DMS53 (cell line): ENCODE measurements around the gene C6orf132.
"Not testable (repeated sequence)": the region's sequence is repeated elsewhere in the genome, so short reads cannot be mapped to it uniquely, and the experiment has no call there.

Experiments
- DNase-seq: peaks from one replicate; lab custom pipeline; 2025; lab: John Stamatoyannopoulos, UW

The C6orf132 gene

DNA sequence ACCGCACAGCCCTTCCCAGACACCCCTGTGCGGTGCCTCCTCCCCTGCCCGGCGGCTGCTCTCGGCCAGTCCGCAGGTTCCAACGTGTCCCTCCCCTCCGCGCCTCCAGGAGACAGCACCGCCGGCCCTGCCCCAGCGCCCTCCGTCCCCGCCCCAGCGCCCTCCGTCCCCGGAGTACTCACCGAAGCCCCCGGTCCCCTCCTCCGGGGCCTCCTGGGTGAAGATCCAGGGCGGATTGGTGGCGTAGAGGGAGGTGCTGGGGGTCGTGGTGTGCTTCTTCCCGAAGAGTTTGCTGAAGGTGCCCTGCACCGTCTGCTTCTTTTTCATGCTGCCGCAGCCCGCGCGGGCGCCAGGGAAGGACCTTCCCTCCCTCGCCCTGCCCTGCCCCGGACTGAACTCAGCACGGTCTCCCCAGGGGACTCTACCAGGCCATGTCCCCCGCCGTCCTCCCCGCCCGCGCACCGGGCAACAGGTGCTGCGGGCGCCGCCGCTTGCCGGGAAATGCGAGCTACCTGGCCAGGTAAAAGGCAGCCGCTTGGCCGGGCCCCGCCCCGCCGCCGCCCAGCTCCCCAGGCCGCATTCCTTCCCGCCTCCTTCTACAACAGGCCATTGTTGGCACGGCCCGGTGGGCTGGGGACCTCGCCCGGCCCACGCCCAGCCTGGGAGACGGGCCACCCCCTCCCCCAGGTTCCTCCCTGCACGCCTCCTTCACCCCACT, at the start of gene C6orf132:
Gene C6orf132, minus strand, starts transcription at position 503 of the 718 bp plus-strand sequence. Its CDS starts 176 bp downstream, at position 327.
- DNase-seq: peak; percentile 80

DNA sequence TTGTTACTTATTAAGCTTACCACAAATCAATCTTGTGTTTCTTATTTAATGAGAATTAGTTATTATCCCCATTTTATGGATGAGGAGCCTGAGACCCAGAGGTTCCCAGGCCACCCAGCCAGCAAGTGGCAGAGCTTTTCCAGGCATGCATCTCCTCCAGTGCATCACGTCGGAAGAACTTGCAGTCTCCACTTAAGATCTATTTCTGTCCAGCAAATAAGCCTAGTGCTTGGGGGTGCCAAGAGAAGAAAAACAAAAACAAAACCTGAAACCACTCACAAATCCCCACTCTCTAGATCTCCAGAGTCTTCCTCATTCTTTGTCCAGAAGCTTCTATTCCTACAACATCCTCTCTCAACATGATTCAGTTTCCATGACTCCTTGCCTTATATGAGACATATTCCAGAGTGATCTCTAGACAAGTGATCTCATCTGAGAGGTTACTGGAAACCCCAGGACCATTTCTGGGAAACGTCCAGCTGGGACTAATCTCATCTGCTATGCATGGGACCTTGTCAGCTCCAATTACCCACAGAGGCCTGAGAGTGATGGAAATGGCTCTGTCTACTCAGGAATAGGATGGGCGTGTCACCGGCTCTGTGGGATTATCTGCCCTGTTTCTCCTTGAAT, 48.2 kb upstream of the C6orf132 start:
- no peak for DNase-seq

- no peak for DNase-seq
Measured at GRCh38 chr6:42188406-42188805, 46.0 kb upstream of the C6orf132 start.

DNA sequence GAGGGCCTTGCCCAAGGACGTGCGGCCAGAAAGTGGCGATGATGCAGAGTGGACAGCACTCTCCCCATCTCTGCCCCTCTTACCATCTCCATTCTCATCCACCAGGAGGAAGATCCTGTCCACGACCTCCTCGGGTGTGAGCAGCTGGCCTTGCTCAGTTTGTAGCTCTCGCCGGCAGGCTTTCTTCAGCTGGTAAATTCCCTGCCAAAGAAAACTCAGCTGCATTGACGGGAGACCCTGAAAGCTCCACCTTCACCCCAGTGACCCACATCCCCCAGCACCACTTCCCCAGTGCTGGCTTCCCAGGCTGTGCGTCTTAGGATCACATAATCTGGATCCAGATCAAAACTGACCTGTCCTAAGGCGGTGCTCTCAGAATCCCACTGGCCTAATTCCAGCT, 43.2 kb upstream of the C6orf132 start:
- DNase-seq: no peak

- no peak for DNase-seq
Measured at GRCh38 chr6:42184475-42184874, 42.1 kb upstream of the C6orf132 start.

GRCh38 chr6:42182101-42182500, 39.7 kb upstream of the C6orf132 start:
- no peak for DNase-seq

GRCh38 chr6:42179945-42180313, 37.5 kb upstream of the C6orf132 start:
- DNase-seq: no peak

DNA sequence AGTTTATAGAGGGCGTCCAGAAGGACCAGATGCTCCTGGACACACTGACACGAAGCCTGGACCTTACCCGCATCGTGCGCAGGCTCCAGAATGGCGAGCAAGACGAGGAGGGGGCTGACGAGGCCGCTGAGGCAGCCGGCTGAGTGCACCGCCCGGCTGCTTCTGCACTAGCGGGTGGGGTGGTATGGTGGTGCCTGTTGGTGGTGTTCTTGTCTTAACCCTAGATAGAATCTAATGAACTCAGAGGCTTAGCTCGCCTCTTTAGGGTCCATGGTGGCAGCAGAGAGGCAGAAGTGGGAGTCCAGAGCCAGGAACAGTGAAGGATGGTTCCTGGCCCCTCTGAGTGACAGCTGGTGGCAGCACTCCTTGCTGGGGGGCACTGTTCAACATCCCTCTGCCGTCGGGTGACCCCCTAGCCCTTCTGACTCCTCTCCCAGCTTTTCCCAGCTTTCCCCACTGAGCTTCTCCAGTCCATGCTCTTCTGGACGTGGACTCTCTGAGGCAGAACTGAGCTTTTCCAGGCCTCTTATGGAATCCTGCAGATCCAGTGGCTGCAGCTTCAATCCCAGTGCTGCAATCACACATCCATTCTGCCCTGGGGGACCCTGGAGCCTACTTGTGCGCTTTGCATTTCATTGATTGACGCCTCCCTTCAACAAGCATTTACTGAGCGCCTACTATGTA, 37.0 kb upstream of the C6orf132 start:
- DNase-seq: no peak

GRCh38 chr6:42177514-42178364, 35.3 kb upstream of the C6orf132 start:
- no peak for DNase-seq

DNA sequence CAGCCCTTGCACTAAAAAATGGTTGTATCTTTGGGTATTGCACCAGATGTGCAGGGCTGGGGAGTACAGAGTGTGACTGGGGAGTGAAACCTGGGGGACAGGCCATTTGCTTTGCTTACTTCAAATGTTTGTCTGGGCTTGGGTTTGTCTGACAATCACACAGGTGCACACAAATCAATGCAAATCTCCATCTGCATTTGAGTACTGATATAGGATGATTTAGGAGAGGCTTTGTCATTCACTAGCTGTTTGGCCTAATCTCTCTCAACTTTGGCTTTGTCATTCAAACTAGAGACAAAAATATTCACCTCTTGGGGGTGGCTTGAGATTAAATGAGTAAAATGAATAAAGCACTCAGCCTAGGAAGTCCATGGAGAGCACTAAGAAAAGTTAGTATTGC, 34.6 kb upstream of the C6orf132 start:
- DNase-seq: no peak

DNA sequence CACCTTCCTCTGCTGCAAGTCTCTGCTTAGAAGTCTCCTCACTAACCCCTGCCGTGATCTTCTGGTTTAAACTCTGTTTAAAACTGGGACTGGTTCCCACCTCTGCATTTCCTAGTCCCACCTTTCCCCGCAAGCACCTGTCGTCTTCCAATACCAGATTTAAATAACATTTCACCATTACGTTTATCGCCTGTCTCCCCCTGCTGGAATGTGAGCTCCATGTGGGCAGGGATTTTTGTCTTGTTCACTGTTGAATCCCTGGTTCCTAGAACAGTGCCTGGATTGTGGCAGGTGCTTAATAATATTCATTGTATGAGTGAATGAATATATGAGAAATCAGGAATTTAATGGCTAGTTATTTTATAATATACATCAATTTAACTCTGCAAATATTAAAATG, 33.4 kb upstream of the C6orf132 start:
- DNase-seq: no peak

DNA sequence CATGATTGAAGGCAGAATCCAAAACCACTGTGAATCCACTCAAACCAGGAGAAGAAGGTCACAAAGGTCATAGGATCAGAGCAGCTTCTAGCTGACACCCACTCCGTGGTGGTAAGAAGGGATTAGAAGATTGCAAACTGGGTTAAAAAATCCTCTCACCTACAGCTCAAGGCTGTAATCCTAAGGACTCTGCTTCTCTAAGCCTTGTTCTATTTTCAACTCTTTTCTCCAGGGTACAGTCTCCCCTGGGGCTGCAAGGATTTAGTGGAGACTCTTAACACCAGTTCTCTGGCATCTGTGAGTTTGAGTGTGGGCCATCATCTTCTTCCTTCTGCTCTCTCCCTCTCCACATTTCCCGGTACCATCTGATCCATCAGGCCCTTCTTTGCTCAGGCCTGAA, 30.7 kb upstream of the C6orf132 start, which contains the start of gene GUCA1A:
Gene GUCA1A, plus strand, starts transcription at position 264 of the 400 bp plus-strand sequence. CDS start 250 bp downstream, outside the sequence.
- no peak for DNase-seq

- DNase-seq: no peak
Measured at GRCh38 chr6:42171813-42172581, 29.6 kb upstream of the C6orf132 start.

- not testable (repeated sequence) for DNase-seq
Measured at GRCh38 chr6:42169780-42170179, 27.4 kb upstream of the C6orf132 start.

DNA sequence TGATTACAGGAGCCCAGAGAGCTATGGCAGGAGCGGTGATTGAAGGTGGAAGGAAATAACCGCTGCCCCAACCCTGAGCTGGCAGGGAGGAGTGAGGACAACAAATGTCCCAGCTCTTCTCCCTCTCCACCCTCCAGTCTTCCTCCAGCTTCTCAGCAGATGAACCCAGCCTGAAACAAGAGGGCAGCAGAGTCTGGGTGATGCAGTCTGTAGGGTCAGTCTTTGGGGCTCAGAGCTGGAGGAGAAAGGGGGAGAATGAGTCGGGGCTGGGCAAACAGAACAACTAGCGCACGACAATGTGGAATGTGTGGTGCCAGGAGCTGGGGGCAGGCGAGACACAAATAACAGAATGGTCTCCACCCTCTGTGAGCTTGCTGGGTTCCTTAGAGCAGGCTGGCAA, 26.2 kb upstream of the C6orf132 start:
- no peak for DNase-seq

- peak; percentile 94 for DNase-seq
Measured at GRCh38 chr6:42166444-42167141, 24.2 kb upstream of the C6orf132 start.

DNA sequence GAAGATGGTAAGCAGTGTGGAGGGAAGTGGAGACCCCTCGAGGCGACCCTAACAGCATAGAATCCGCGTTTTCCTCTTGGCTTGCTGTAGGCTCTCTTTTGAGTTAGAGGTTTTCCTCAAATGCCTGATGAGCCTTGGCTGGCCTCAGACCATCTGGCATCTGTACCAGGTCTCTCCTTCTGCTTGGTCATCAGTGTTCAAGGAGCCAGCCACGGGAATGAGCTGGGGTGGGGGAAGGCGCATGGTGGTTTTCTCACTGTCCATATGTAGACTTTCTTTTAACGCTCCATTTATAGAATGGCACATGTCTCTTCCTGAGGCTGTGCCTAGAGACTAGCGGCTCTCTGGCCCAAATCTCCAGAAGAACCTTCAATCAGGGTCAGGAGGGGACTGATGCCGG, 22.6 kb upstream of the C6orf132 start:
- no peak for DNase-seq

DNA sequence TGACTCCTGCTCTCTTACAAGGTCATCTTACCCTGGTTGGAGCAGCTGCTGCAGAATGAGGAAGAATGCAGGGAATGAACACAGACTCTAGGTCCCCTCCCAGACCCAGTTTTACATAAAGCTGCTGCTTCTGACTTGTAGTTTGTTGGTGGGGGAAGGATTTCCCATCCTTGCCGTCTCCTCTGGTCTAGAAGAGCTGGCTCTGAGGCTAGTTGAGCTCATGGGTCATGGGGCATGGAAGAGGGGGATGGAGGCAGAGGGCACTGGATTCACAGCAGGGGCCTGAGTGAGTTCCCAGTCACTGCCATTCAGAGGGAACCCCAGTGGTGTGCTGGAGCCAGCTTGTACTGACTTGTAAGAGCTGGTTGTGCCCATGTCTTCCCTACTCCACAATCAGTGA, 21.6 kb upstream of the C6orf132 start:
- no peak for DNase-seq

- DNase-seq: no peak
Measured at GRCh38 chr6:42162812-42163211, 20.4 kb upstream of the C6orf132 start.

DNA sequence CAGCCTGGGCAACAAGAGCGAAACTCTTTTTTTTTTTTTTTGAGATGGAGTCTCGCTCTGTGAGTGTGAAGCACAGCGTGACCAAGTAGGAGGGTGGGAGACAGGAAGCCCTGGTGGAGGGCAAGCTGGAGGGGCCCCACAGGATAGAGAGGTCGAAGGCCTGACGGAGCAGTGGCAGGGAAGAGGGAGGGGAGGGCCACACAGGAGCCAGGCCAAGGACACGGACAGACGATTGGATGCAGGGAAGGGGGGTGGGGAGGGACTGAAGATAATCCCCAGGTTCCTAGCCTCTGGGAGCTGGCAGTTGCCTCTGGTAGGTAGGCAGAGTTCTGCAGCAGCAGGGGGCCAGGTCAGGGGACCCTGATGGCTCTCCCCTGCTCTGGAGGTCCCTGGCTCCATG, 20.0 kb upstream of the C6orf132 start:
- no peak for DNase-seq
